HepG2 (cell line): ENCODE measurements around the gene SERPINA6. TPM values are rescaled to one million over a fixed set of nuclear protein-coding genes. Genes with fewer than 3 reads are reported as not detected.
A peak's percentile ranks its signal among the peaks of the same experiment; 100 is the strongest.

Experiments used
- ATAD3A ChIP-seq: sonication (generic); formaldehyde crosslinking; IDR thresholded peaks from 2 replicates; pipeline ENCODE4 v1.4.0; 2020; ENCODE audit warnings: missing genetic modification reagents
- EHMT2 ChIP-seq: fragments of 200-600 bp; sonication (generic); IDR thresholded peaks from 2 replicates; pipeline ENCODE4 v1.7.0; 2017; ENCODE audit warnings: antibody characterized with exemption, low read depth, low read length, borderline replicate concordance
- MED1 ChIP-seq: sonication (generic); formaldehyde crosslinking; IDR thresholded peaks from 2 replicates; pipeline ENCODE4 v1.4.0; 2020; ENCODE audit warnings: missing genetic modification reagents
- MYC ChIP-seq: sonication (generic); formaldehyde crosslinking; IDR thresholded peaks from 2 replicates; pipeline ENCODE4 v1.9.0; 2021; ENCODE audit warnings: missing genetic modification reagents, borderline replicate concordance
- RARA ChIP-seq: IDR thresholded peaks from 2 replicates; pipeline ENCODE4 v1.6.1; 2016; ENCODE audit warnings: missing genetic modification reagents, missing compliant biosample characterization
- STAT5B ChIP-seq: sonication (generic); formaldehyde crosslinking; IDR thresholded peaks from 2 replicates; pipeline ENCODE4 v1.4.0; 2020; ENCODE audit warnings: missing genetic modification reagents
- TBX2 ChIP-seq: sonication (generic); formaldehyde crosslinking; IDR thresholded peaks from 2 replicates; pipeline ENCODE4 v1.5.0; 2020; ENCODE audit warnings: missing genetic modification reagents, mild to moderate bottlenecking, borderline replicate concordance
- TRIM24 ChIP-seq: sonication (generic); formaldehyde crosslinking; IDR thresholded peaks from 2 replicates; pipeline ENCODE4 v1.8.0; 2022; ENCODE audit warnings: mild to moderate bottlenecking, missing genetic modification reagents
- ZBTB38 ChIP-seq: sonication (generic); formaldehyde crosslinking; IDR thresholded peaks from 2 replicates; pipeline ENCODE4 v1.5.1; 2020; ENCODE audit warnings: mild to moderate bottlenecking, missing genetic modification reagents
- ZBTB7A ChIP-seq: sonication (generic); formaldehyde crosslinking; IDR thresholded peaks from 2 replicates; pipeline ENCODE4 v1.8.0; 2022; ENCODE audit warnings: mild to moderate bottlenecking, missing genetic modification reagents
- ZFP90 ChIP-seq: sonication (generic); formaldehyde crosslinking; IDR thresholded peaks from 2 replicates; pipeline ENCODE4 v1.8.0; 2022; ENCODE audit warnings: missing genetic modification reagents, mild to moderate bottlenecking, inconsistent platforms, borderline replicate concordance
- ZMAT3 ChIP-seq: sonication (generic); formaldehyde crosslinking; conservative IDR thresholded peaks from 2 replicates; pipeline ENCODE4 v1.7.0; 2021; ENCODE audit warnings: missing genetic modification reagents
- ZNF317 ChIP-seq: sonication (generic); formaldehyde crosslinking; IDR thresholded peaks from 2 replicates; pipeline ENCODE4 v1.5.0; 2020; ENCODE audit warnings: mild to moderate bottlenecking, missing genetic modification reagents
- ZNF383 ChIP-seq: sonication (generic); formaldehyde crosslinking; IDR thresholded peaks from 2 replicates; pipeline ENCODE4 v1.4.0; 2020; ENCODE audit warnings: missing genetic modification reagents, mild to moderate bottlenecking, borderline replicate concordance
- polyA plus RNA-seq, 8 experiments: library from polyadenylated mRNA; depleted of rRNA in 3 of 8; stranded (reverse) in 7 of 8; unstranded in 1 of 8; fragments of >200 nt; fragmentation: Illumina TruSeq in 4 of 8; extraction: Trizol in 4 of 8; gene quantifications; 2 replicates each; pipeline versions ENCODE4 v1.2.1 to v1.2.3, GENCODE V29; 2011 to 2016; ENCODE audit warnings: low read depth in 4 of 8, missing spikeins in 1 of 8, mixed read lengths in 1 of 8; ENCODE audit not compliant: insufficient read depth in 1 of 8
- total RNA-seq, 5 experiments: library from RNA; depleted of rRNA; stranded (reverse); fragments of >200 nt; fragmentation: Illumina TruSeq; extraction: Trizol; gene quantifications; 2 replicates each; pipeline ENCODE4 v1.2.3, GENCODE V29; 2016; ENCODE audit warnings: low read depth in 1 of 5
- TF ChIP-seq, protein P1 (sequence below): sonication (generic); formaldehyde crosslinking; IDR thresholded peaks from 2 replicates; pipeline ENCODE4 v1.5.0; 2020; ENCODE audit warnings: mild to moderate bottlenecking, missing genetic modification reagents
- TF ChIP-seq, protein P2 (sequence below): sonication (generic); formaldehyde crosslinking; IDR thresholded peaks from 2 replicates; pipeline ENCODE4 v1.4.0; 2020; ENCODE audit warnings: missing genetic modification reagents

The SERPINA6 gene
- total and polyA plus RNA-seq, 2 of the 13 experiments (the other 11 are each of a cell fraction or from before 2014, with no cell fraction given): 260 to 333 TPM

- TF ChIP-seq TBX2 (CRISPR knock-in tag) (no peak), MED1 (CRISPR knock-in tag) (peak; percentile 2; the same call in 1 of the 2 replicates), ZBTB7A (CRISPR knock-in tag) (no peak), ZNF383 (CRISPR knock-in tag) (no peak), ZFP90 (CRISPR knock-in tag) (no peak), MYC (CRISPR knock-in tag) (no peak), ZBTB38 (peak; percentile 54), TRIM24 (no peak), RARA (CRISPR knock-in tag) (no peak), ZMAT3 (CRISPR knock-in tag) (no peak; the same call in 1 of the 2 replicates), EHMT2 (no peak), STAT5B (CRISPR knock-in tag) (no peak), ZNF317 (CRISPR knock-in tag) (0 out of 2 replicates have a peak, but pooled peaks have one; percentile 15), ATAD3A (CRISPR knock-in tag) (no peak)
- TF ChIP-seq, protein P1, sequence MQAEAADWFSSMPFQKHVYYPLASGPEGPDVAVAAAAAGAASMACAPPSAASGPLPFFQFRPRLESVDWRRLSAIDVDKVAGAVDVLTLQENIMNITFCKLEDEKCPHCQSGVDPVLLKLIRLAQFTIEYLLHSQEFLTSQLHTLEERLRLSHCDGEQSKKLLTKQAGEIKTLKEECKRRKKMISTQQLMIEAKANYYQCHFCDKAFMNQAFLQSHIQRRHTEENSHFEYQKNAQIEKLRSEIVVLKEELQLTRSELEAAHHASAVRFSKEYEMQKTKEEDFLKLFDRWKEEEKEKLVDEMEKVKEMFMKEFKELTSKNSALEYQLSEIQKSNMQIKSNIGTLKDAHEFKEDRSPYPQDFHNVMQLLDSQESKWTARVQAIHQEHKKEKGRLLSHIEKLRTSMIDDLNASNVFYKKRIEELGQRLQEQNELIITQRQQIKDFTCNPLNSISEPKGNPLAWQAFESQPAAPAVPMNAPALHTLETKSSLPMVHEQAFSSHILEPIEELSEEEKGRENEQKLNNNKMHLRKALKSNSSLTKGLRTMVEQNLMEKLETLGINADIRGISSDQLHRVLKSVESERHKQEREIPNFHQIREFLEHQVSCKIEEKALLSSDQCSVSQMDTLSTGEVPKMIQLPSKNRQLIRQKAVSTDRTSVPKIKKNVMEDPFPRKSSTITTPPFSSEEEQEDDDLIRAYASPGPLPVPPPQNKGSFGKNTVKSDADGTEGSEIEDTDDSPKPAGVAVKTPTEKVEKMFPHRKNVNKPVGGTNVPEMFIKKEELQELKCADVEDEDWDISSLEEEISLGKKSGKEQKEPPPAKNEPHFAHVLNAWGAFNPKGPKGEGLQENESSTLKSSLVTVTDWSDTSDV (CRISPR knock-in tag): peak; percentile 22; the same call in 1 of the 2 replicates
- TF ChIP-seq, protein P2, sequence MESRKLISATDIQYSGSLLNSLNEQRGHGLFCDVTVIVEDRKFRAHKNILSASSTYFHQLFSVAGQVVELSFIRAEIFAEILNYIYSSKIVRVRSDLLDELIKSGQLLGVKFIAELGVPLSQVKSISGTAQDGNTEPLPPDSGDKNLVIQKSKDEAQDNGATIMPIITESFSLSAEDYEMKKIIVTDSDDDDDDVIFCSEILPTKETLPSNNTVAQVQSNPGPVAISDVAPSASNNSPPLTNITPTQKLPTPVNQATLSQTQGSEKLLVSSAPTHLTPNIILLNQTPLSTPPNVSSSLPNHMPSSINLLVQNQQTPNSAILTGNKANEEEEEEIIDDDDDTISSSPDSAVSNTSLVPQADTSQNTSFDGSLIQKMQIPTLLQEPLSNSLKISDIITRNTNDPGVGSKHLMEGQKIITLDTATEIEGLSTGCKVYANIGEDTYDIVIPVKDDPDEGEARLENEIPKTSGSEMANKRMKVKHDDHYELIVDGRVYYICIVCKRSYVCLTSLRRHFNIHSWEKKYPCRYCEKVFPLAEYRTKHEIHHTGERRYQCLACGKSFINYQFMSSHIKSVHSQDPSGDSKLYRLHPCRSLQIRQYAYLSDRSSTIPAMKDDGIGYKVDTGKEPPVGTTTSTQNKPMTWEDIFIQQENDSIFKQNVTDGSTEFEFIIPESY (CRISPR knock-in tag): peak; percentile 88
Measured at GRCh38 chr14:94291159-94291905, 31.8 kb downstream of the SERPINA6 start (continued).
